Lower leg skin (tissue), 4 donors: ENCODE measurements around the gene SFI1. TPM values are rescaled to one million over a fixed set of nuclear protein-coding genes. Genes with fewer than 3 reads are reported as not detected.
"Not testable (repeated sequence)": the region's sequence is repeated elsewhere in the genome, so short reads cannot be mapped to it uniquely, and the experiment has no call there.

Experiments used
- DNase-seq, 2 donors: peaks; one replicate each; pipeline ENCODE4 v3.0.0-alpha.2; 2019; ENCODE audit warnings: low spot score in 2 of 2
- H3K4me3 ChIP-seq: fragments of 200-600 bp; sonication (generic); 2 replicates; pipeline ENCODE4 v1.5.1; 2017; ENCODE audit warnings: mild to moderate bottlenecking, low read depth; ENCODE audit not compliant: poor library complexity, severe bottlenecking
- POLR2A ChIP-seq, 2 donors: fragments of 450-650 bp; IDR thresholded peaks; one replicate each; pipeline ENCODE4 v1.6.1; 2016 to 2017; ENCODE audit warnings: antibody characterized with exemption in 2 of 2, mild to moderate bottlenecking in 1 of 2, moderate library complexity in 1 of 2
- WGBS, 2 donors: methylation state at CpG; one replicate each; pipeline ENCODE4 v1.1.5; 2018; 5-methylcytosine and 5-hydroxymethylcytosine counted together
- intact Hi-C: fragments of 100-400 bp; cut with DNase I; formaldehyde crosslinking; loops from one replicate; pipeline ENCODE4 v1.15.0; 2023; ENCODE audit warnings: low total_unique reads
- total RNA-seq, 4 donors: library from RNA; depleted of rRNA; stranded (reverse); fragments of >200 nt; gene quantifications; one replicate each; pipeline ENCODE4 v1.1.0, GENCODE V29; 2016
- TF ChIP-seq, protein P1 (sequence below), 3 donors: fragments of 450-650 bp; IDR thresholded peaks; one replicate each; pipeline ENCODE4 v1.5.1; 2016; ENCODE audit warnings: antibody characterized with exemption in 3 of 3, mild to moderate bottlenecking in 3 of 3, moderate library complexity in 2 of 3

SFI1 gene
- total RNA-seq, 4 donors from 2014 or later, result 24.2 to 66.4 (median 32.2) TPM

DNA sequence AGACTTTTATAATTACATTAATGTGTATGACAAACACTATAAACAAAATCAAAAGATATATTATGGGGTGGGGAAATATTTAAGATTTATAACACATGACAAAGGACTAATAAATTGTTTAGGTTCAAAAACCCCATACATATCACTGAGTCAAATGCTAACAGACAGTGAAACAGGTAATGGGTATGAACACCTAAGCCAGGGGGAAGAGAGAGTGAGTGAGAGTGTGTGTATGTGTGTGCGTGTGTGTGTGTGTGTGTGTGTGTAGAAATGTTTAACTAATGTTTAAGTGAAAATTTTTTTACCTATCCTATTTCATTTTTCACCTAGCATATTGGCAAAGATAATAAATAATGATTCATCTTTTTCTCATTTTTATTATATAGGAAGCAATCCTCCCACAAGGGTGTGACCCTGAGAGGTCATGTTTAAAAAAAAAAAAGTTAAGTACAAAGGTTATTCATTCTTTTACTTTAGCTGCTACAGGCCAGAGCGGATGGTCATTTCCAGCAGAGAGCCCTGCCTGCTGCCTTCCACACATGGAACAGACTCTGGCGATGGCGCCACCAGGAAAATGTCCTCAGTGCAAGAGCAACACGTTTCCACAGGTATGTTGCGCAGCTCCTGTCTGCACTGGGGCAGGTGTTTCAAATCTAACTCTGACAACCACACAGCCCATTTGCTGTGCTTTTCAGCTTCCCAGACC lies 92.8 kb downstream of the SFI1 start:
- H3K4me3 ChIP-seq, result no peak overlapping the region
- TF ChIP-seq, protein P1, sequence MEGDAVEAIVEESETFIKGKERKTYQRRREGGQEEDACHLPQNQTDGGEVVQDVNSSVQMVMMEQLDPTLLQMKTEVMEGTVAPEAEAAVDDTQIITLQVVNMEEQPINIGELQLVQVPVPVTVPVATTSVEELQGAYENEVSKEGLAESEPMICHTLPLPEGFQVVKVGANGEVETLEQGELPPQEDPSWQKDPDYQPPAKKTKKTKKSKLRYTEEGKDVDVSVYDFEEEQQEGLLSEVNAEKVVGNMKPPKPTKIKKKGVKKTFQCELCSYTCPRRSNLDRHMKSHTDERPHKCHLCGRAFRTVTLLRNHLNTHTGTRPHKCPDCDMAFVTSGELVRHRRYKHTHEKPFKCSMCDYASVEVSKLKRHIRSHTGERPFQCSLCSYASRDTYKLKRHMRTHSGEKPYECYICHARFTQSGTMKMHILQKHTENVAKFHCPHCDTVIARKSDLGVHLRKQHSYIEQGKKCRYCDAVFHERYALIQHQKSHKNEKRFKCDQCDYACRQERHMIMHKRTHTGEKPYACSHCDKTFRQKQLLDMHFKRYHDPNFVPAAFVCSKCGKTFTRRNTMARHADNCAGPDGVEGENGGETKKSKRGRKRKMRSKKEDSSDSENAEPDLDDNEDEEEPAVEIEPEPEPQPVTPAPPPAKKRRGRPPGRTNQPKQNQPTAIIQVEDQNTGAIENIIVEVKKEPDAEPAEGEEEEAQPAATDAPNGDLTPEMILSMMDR (IDR thresholded peaks at IDR 0.05), result no peak
- no peak for TF ChIP-seq POLR2A (IDR thresholded peaks at IDR 0.05)
- WGBS, 2 donors, result 78 to 89% methylated on average over 6 of the region's 6 CpGs
- no peak for DNase-seq
- intact Hi-C loops, result no loop called here

DNA sequence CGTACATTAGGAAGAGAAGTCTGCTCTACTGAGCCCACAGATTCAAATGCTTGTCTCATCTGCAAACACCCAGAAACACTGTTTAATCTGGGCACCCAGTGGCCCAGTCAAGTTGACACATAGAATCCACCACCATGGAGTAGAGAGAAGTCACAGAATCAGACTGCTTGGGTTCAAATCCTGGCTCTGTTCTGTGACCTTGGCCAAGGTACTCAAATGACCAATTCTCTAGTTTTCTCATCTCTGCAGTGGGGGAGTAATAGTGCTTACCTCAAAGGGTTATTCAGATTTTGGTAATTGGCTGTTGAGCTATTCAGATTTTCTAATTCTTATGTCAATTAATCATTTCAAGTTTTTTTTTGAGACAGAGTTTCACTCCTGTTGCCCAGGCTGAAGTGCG lies 93.8 kb downstream of the SFI1 start:
- DNase-seq, intact Hi-C loops, H3K4me3 ChIP-seq: not testable (repeated sequence)
- WGBS, 2 donors, result 78% methylated on average over 1 of the region's 2 CpGs; no CpG with 5 or more reads in 1 of the 2 donors

DNA sequence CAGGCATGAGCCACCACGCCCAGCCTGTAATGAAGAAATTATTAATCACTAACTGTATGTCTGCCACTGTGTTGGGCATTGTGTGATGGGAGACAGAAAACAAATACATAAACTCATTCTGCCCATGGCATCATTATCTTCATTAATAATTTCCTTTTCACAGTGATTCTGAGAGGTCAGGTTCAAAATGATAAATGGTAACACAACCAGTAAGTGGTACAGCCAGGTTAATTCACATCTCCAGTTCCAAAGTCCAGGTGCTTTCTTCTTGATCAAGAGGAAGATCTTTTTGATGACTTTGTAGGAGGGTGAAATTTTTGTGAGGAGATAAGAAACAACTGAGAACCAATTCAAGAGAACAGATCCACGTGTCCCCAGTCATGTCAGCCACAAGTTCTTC lies 98.9 kb downstream of the SFI1 start:
- WGBS, 2 donors, result 94 to 100% methylated on average over 2 of the region's 2 CpGs
- intact Hi-C loops, result no loop called here
- TF ChIP-seq POLR2A (IDR thresholded peaks at IDR 0.05), result no peak
- no peak overlapping the region for H3K4me3 ChIP-seq
- no peak for DNase-seq

DNA sequence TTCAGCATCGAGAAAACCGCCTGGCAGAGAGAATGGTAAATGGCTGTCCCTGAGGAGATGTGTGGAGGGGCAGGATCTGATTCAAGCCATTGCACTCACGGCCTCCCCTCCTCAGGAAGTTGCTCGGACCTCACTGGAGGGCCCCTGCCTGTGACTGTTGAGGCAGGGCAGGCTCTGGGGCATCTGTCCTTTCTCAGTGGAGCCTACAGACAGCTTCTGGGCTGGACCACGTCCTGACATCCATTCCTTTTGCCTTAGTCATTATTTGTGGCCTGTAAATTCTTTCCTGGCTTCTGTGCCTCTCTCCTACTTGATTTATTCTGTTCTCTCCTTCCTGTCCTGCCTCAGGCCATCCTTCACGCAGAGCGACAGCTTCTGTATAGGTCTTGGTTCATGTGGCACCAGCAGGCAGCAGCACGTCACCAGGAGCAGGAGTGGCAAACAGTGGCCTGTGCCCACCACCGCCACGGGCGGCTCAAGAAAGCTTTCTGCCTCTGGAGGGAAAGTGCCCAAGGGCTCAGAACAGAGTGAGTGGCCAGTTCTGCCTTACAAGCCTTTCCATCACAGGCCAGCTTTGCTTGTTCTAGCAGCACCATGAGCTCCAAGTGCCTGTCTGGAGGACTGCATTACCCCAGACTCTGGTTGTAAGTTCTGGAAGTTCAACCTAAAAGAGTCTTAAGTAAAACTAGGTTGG lies 106.1 kb downstream of the SFI1 start:
- 71 to 76% methylated on average over 11 of the region's 11 CpGs for WGBS, 2 donors
- H3K4me3 ChIP-seq, result no peak overlapping the region
- DNase-seq, result peak in 1 of 2 donors; percentile 48
- intact Hi-C loops, result no loop called here
- TF ChIP-seq POLR2A (IDR thresholded peaks at IDR 0.05), result no peak
- TF ChIP-seq, protein P1 (IDR thresholded peaks at IDR 0.05), result no peak

DNA sequence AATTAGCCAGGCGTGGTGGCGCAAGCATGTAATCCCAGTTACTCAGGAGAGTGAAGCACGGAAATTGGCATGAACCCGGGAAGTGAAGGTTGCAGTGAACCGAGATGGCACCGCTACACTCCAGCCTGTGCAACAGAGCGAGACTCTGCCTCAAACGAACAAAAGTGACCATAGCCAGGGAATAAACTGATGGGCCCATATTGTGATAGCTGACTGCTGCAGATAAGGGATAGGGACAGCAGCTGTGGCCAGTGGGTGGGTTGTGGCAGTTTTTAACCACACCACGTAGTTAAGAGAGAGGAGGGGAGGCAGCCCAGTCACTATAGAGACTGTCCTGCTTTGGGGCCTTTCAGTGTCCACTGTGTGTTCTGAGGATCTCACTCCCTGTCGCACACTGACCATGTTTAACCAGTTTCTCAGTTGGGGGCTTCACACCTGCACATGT lies 106.8 kb downstream of the SFI1 start:
- TF ChIP-seq, protein P1 (IDR thresholded peaks at IDR 0.05), result no peak
- TF ChIP-seq POLR2A (IDR thresholded peaks at IDR 0.05), result no peak
- intact Hi-C loops, result no loop called here
- DNase-seq, result peak in 1 of 2 donors; percentile 31
- 86 to 91% methylated on average over 10 of the region's 10 CpGs for WGBS, 2 donors
- H3K4me3 ChIP-seq, result no peak overlapping the region

DNA sequence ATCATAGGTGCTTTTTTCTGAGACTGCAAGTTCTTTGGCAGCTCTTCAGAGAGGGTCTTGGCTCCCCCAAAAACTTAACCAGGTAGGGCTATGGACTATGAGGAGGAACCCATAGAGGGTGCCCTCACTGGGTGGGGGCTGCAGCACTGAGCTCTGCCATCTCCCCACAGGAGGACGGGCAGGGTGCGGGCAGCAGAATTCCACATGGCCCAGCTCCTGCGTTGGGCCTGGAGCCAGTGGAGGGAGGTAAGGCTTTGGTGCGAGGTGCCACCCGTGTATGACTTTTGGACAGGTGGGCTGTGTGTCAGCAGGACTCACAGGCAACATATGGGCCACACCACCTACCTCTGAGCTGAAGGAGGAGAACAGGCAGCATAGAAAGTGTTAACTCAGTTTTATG lies 107.2 kb downstream of the SFI1 start:
- TF ChIP-seq, protein P1 (IDR thresholded peaks at IDR 0.05), result no peak
- no peak for TF ChIP-seq POLR2A (IDR thresholded peaks at IDR 0.05)
- peak in 1 of 2 donors; percentile 67 for DNase-seq
- WGBS, 2 donors, result 96 to 98% methylated on average over 5 of the region's 5 CpGs
- H3K4me3 ChIP-seq, result no peak overlapping the region
- intact Hi-C loops, result no loop called here
